Measurements from ENCODE around the gene METTL18. TPM values are rescaled to one million over a fixed set of nuclear protein-coding genes. Genes with fewer than 3 reads are reported as not detected.

METTL18 gene
- total RNA-seq, 2 donors from 2014 or later: 5.1 to 6.3 TPM

Other genes with a start within 250 kb of the METTL18 start
- 10 to 100 TPM; 17.8 to 20.9 TPM for gene F5, start 208.4 kb downstream of the METTL18 start, total RNA-seq
- 10 to 100 TPM; 12.4 to 22.5 TPM for gene SELP, start 164.8 kb downstream of the METTL18 start, total RNA-seq
- gene SELL, start 83.3 kb downstream of the METTL18 start, total RNA-seq: 1 to 10 TPM; 3.0 to 4.7 TPM
- 1 to 10 TPM in 1 of 2 donors, under 1 TPM in 1; 0.59 to 3.6 TPM for gene SELE, start 60.8 kb downstream of the METTL18 start, total RNA-seq
- 1 to 10 TPM; 5.5 to 6.1 TPM for gene SCYL3, start 99.0 kb upstream of the METTL18 start, total RNA-seq

Data from left cardiac atrium (tissue), 2 donors.